ENCODE results near the gene PDXDC1.
"Not testable (repeated sequence)": the region's sequence is repeated elsewhere in the genome, so short reads cannot be mapped to it uniquely, and the experiment has no call there.

GRCh38 chr16:15140444-15141365 lies 165.9 kb downstream of the PDXDC1 start:
- TF ChIP-seq CTCF, POLR2A (IDR thresholded peaks at IDR 0.05): not testable (repeated sequence)
